GM10248 (cell line): ENCODE measurements around the gene CREB3.

ENCODE experiments used
- CTCF ChIA-PET: fragments of 300-600 bp; sonication (Branson Sonifier 250); formaldehyde crosslinking; extraction: SDS; loops from one replicate; lab custom pipeline; 2021; ENCODE audit warnings: antibody characterized with exemption; lab: Yijun Ruan, JAX
- POLR2A ChIA-PET: fragments of 350-650 bp; sonication (Branson Sonifier 250); formaldehyde crosslinking; extraction: SDS; loops from one replicate; lab custom pipeline; 2020; ENCODE audit warnings: antibody characterized with exemption; lab: Yijun Ruan, JAX
- DNase-seq: peaks from one replicate; pipeline ENCODE4 v3.0.0; 2012; ENCODE audit errors: extremely low spot score
- CTCF ChIP-seq: IDR thresholded peaks from 2 replicates; pipeline ENCODE4 v1.5.1; 2012; ENCODE audit warnings: mild to moderate bottlenecking, low read depth; ENCODE audit errors: extremely low read depth, missing control alignments, control extremely low read depth

The CREB3 gene

GRCh38 chr9:35743880-35744518, 11.5 kb downstream of the CREB3 start:
- TF ChIP-seq CTCF: no peak
- DNase-seq: no peak
- POLR2A ChIA-PET: no interaction called here
- CTCF ChIA-PET: interaction anchor here (1.2 to 13.3 kb wide), 6 partner anchors 7 to 139 kb away, joined by 3 to 134 read pairs (median 14); partner anchors contain the start of genes CREB3 and TLN1

GRCh38 chr9:35745569-35745968, 13.1 kb downstream of the CREB3 start:
- POLR2A ChIA-PET: interaction anchor here (0.8 to 1.1 kb wide), 2 partner anchors 15 to 18 kb away, joined by 3 to 4 read pairs; no protein-coding TSS in a partner anchor
- CTCF ChIA-PET: interaction anchor here (1.7 to 13.3 kb wide), 4 partner anchors 9 to 142 kb away, joined by 3 to 134 read pairs (median 76); partner anchors contain the start of genes CREB3 and TLN1
- no peak for DNase-seq
- no peak for TF ChIP-seq CTCF

GRCh38 chr9:35746583-35746982, 14.1 kb downstream of the CREB3 start:
- no peak for DNase-seq
- TF ChIP-seq CTCF: no peak
- ChIA-PET POLR2A (no interaction called here), CTCF (interaction anchor here (1.7 to 13.3 kb wide), 4 partner anchors 10 to 143 kb away, joined by 3 to 134 read pairs (median 76); partner anchors contain the start of genes CREB3 and TLN1)

GRCh38 chr9:35748242-35748857, 15.9 kb downstream of the CREB3 start:
- CTCF ChIA-PET: interaction anchor here (0.8 to 13.3 kb wide), 17 partner anchors 8 to 144 kb away, joined by 3 to 134 read pairs (median 4); partner anchors contain the start of genes CREB3, HINT2, TESK1 and TLN1
- DNase-seq: no peak
- TF ChIP-seq CTCF: no peak
- POLR2A ChIA-PET: interaction anchor here (1.4 to 3.1 kb wide), 4 partner anchors 9 to 19 kb away, joined by 3 to 20 read pairs (median 6); partner anchors contain the start of genes CREB3 and TLN1

- ChIA-PET CTCF (interaction anchor here (0.8 to 13.3 kb wide), 21 partner anchors 8 to 145 kb away, joined by 3 to 134 read pairs (median 4); partner anchors contain the start of genes CCDC107, CREB3, HINT2 and RMRP), POLR2A (interaction anchor here (1.6 to 3.1 kb wide), 3 partner anchors 10 to 20 kb away, joined by 4 to 20 read pairs (median 9); partner anchors contain the start of genes CREB3 and TLN1)
- peak; percentile 87 for DNase-seq
These were observed 16.5 kb downstream of the CREB3 start, which contains the start of the genes GBA2 and RGP1 for GRCh38 chr9:35748858-35749514. TSS of gene GBA2 (minus strand) at chr9:35749228. CDS start at chr9:35748704, 524 bp downstream. TSS of gene RGP1 (plus strand) at chr9:35749287. CDS start at chr9:35749756, 469 bp downstream.

More at GRCh38 chr9:35748858-35749514, 16.5 kb downstream of the CREB3 start, which contains the start of the genes GBA2 and RGP1:
- no peak for TF ChIP-seq CTCF
